NCI-H1436 treated with DMSO at 0.1 percent for 48 hours (cell line): ENCODE measurements around the gene TSPY1.
"Not testable (repeated sequence)": the region's sequence is repeated elsewhere in the genome, so short reads cannot be mapped to it uniquely, and the experiment has no call there.

Experiments
- DNase-seq: peaks from one replicate; lab custom pipeline; 2025; lab: John Stamatoyannopoulos, UW

The TSPY1 gene

GRCh38 chrY:9466655-9467054 lies at the start of gene TSPY1:
Gene TSPY1, plus strand, starts transcription at chrY:9466955. Its CDS starts 46 bp downstream, at chrY:9467001.
- not testable (repeated sequence) for DNase-seq

- DNase-seq: not testable (repeated sequence)
Measured at GRCh38 chrY:9486967-9487366, 20.2 kb downstream of the TSPY1 start, which contains the start of gene TSPY9. Gene TSPY9, plus strand, starts transcription at chrY:9487267. Its CDS starts 46 bp downstream, at chrY:9487313.

- not testable (repeated sequence) for DNase-seq
Measured at GRCh38 chrY:9504396-9504795, 37.6 kb downstream of the TSPY1 start.

DNA sequence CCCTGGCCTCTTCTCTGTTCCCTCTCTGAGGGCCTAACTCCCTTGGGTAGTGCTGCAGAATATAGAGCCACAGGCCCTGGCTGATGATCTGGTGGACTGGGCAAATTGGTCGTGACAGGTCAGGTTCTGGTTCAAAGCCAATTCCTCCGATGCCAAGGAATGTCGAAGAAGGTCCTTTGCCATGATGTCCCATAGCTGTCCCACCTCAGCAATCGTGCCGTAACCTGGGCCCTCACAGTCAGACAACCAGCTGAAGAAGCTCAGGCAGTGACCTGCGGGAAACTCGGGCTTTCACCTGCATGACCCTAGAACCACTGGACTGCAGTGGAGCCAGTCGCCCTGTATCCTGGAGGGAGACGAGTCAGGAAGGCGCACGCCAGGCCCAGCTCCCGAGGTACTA lies 49.5 kb downstream of the TSPY1 start:
- DNase-seq: not testable (repeated sequence)
